KBM-7 (cell line): Measurements from ENCODE around the gene SLC34A3.
"Not testable (repeated sequence)": the region's sequence is repeated elsewhere in the genome, so short reads cannot be mapped to it uniquely, and the experiment has no call there.

Source experiments
- DNase-seq: peaks from one replicate; pipeline ENCODE4 v3.0.0-alpha.2; 2015
- in situ Hi-C: fragments of 300-500 bp; cut with MboI; formaldehyde crosslinking; loops from 2 replicates; pipeline ENCODE4 v1.14.3; 2020; ENCODE audit warnings: low sequenced_read_pairs, low pct_unique_long_range_greater_than_20kb, mixed read lengths

SLC34A3 gene

GRCh38 chr9:137251490-137252268 is 21.0 kb downstream of the SLC34A3 start:
- no peak for DNase-seq
- in situ Hi-C loops: no loop called here

- no peak for DNase-seq
- in situ Hi-C loops: no loop called here
Measured at GRCh38 chr9:137252555-137253506, 22.1 kb downstream of the SLC34A3 start.

- in situ Hi-C loops: no loop called here
Measured at GRCh38 chr9:137253717-137254623, 23.3 kb downstream of the SLC34A3 start.

GRCh38 chr9:137254624-137255447 is 24.1 kb downstream of the SLC34A3 start, which contains the start of gene NELFB:
Gene NELFB (plus strand): TSS chr9:137255327.
- DNase-seq: peak; percentile 89
- in situ Hi-C loops: no loop called here

More at GRCh38 chr9:137253717-137254623, 23.3 kb downstream of the SLC34A3 start:
- DNase-seq: no peak

- peak; percentile 45 for DNase-seq
Measured at GRCh38 chr9:137255448-137256114, 24.9 kb downstream of the SLC34A3 start.

GRCh38 chr9:137256362-137256761 is 25.7 kb downstream of the SLC34A3 start:
- in situ Hi-C loops: no loop called here
- no peak for DNase-seq

More at GRCh38 chr9:137255448-137256114, 24.9 kb downstream of the SLC34A3 start:
- in situ Hi-C loops: no loop called here

- in situ Hi-C loops: no loop called here
- DNase-seq: no peak
Measured at GRCh38 chr9:137256856-137257255, 26.2 kb downstream of the SLC34A3 start.

- in situ Hi-C loops, DNase-seq: not testable (repeated sequence)
Measured at GRCh38 chr9:137262173-137262908, 31.6 kb downstream of the SLC34A3 start.

- DNase-seq: no peak
- in situ Hi-C loops: no loop called here
Measured at GRCh38 chr9:137262909-137263285, 32.2 kb downstream of the SLC34A3 start.

- in situ Hi-C loops: no loop called here
- DNase-seq: no peak
Measured at GRCh38 chr9:137263506-137263905, 32.8 kb downstream of the SLC34A3 start.

GRCh38 chr9:137264067-137264466 is 33.4 kb downstream of the SLC34A3 start:
- in situ Hi-C loops: no loop called here
- DNase-seq: no peak

GRCh38 chr9:137265496-137266161 is 34.9 kb downstream of the SLC34A3 start:
- in situ Hi-C loops: no loop called here
- DNase-seq: no peak

- no peak for DNase-seq
Measured at GRCh38 chr9:137266162-137266527, 35.4 kb downstream of the SLC34A3 start.

GRCh38 chr9:137266585-137267453 is 36.1 kb downstream of the SLC34A3 start:
- in situ Hi-C loops: no loop called here
- DNase-seq: no peak

More at GRCh38 chr9:137266162-137266527, 35.4 kb downstream of the SLC34A3 start:
- in situ Hi-C loops: no loop called here

- no peak for DNase-seq
- in situ Hi-C loops: no loop called here
Measured at GRCh38 chr9:137267933-137268355, 37.2 kb downstream of the SLC34A3 start.
